ENCODE results near the gene CAAP1.

DNA sequence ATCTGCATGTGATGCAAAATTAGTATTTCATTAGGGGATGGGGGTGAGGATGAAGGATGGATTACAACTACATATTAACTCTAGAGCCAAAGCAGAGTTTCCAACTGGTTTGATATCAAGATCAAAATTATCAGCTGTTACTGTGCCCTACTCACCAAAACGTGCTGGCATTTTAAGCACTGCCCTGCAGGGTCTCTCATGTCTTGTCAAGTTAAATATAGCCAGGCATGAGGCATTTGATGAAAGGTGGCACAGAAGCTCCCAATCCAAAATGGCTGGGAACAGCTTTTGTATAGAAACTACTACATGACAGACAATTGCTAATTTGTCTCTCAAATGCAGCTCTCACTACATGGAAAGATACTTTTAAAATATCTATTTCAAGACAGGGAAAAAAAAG is 27.1 kb upstream of the CAAP1 start:
- TF ChIP-seq, protein P1, sequence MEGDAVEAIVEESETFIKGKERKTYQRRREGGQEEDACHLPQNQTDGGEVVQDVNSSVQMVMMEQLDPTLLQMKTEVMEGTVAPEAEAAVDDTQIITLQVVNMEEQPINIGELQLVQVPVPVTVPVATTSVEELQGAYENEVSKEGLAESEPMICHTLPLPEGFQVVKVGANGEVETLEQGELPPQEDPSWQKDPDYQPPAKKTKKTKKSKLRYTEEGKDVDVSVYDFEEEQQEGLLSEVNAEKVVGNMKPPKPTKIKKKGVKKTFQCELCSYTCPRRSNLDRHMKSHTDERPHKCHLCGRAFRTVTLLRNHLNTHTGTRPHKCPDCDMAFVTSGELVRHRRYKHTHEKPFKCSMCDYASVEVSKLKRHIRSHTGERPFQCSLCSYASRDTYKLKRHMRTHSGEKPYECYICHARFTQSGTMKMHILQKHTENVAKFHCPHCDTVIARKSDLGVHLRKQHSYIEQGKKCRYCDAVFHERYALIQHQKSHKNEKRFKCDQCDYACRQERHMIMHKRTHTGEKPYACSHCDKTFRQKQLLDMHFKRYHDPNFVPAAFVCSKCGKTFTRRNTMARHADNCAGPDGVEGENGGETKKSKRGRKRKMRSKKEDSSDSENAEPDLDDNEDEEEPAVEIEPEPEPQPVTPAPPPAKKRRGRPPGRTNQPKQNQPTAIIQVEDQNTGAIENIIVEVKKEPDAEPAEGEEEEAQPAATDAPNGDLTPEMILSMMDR (IDR thresholded peaks at IDR 0.05; ENCODE audit: insufficient read depth, low read depth, low read length): no peak
- TF ChIP-seq EZH2 (IDR thresholded peaks at IDR 0.05; ENCODE audit: insufficient read depth, low read length): no peak
